HUES6 (cell line): ENCODE measurements around the gene HDHD5.
"Not testable (repeated sequence)": the region's sequence is repeated elsewhere in the genome, so short reads cannot be mapped to it uniquely, and the experiment has no call there.

Source experiments
- H3K27ac ChIP-seq: 2 replicates; pipeline ENCODE4 v1.7.0; 2013; ENCODE audit warnings: low read depth, mild to moderate bottlenecking, low read length, inconsistent platforms
- H3K27me3 ChIP-seq: 2 replicates; pipeline ENCODE4 v1.6.1; 2013; ENCODE audit warnings: low read length; ENCODE audit not compliant: control insufficient read depth, insufficient read depth
- H3K36me3 ChIP-seq: 2 replicates; pipeline ENCODE4 v1.6.1; 2013; ENCODE audit warnings: low read length; ENCODE audit not compliant: control insufficient read depth, insufficient read depth
- H3K4me1 ChIP-seq: 2 replicates; pipeline ENCODE4 v1.6.1; 2013; ENCODE audit warnings: low read length; ENCODE audit not compliant: control insufficient read depth, insufficient read depth
- H3K4me3 ChIP-seq: 2 replicates; pipeline ENCODE4 v1.5.1; 2013; ENCODE audit warnings: low read depth, low read length
- H3K9ac ChIP-seq: one replicate; pipeline ENCODE4 v1.6.1; 2013; ENCODE audit warnings: mild to moderate bottlenecking, low read length
- H3K9me3 ChIP-seq: 2 replicates; pipeline ENCODE4 v1.6.1; 2013; ENCODE audit warnings: low read depth, low read length; ENCODE audit not compliant: control insufficient read depth, insufficient read depth

Gene HDHD5

DNA sequence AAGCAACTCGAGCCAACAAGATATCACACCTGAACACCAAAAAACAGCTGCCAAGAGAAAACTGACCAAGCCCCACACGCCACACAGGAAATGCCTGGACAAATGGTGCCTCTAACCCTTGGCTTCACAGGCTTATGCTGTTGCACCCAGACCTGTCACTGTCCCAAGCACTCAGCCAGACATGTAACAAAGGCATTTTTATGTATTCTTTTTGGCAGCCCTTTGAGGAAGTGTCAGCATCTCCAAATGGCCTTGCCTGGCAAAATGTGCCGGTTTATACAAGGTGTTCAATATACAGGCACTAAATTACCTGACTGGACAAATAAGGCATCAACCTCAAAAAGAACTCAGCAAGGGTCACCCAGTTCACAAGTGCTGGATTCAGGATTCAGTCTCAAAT is 6.1 kb downstream of the HDHD5 start:
- Histone ChIP-seq H3K4me1 (no peaks in the 10 kb centered on the region), H3K9me3 (no peaks in the 10 kb centered on the region), H3K9ac (no peak overlapping the region), H3K36me3 (peaks cover 14% of the 10 kb centered on the region; the same call in 1 of the 2 replicates), H3K4me3 (no peak overlapping the region), H3K27me3 (no peaks in the 10 kb centered on the region), H3K27ac (no peak overlapping the region)

DNA sequence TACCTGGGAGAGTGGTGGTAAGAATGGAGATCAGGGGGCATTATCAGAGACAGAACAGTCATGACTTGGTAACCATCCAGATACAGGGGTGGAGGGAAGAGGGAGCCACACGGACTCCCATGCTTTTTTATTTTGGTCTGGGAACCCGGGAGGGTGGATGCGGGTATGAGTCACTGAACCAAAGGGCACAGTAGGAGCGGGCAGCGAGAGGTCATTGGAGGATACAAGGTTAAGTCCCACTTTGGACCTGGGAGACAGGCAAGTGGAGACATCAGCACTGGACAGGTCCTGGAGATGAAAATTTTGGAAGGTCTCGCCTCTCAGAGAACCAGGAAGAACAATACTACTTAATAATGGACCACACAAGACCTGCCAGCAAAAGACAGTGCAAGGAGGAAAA is 6.7 kb downstream of the HDHD5 start:
- Histone ChIP-seq H3K9me3 (no peaks in the 10 kb centered on the region), H3K9ac (no peak overlapping the region), H3K27me3 (no peaks in the 10 kb centered on the region), H3K27ac (no peak overlapping the region), H3K4me1 (no peaks in the 10 kb centered on the region), H3K36me3 (peaks cover 20% of the 10 kb centered on the region), H3K4me3 (no peak overlapping the region)

DNA sequence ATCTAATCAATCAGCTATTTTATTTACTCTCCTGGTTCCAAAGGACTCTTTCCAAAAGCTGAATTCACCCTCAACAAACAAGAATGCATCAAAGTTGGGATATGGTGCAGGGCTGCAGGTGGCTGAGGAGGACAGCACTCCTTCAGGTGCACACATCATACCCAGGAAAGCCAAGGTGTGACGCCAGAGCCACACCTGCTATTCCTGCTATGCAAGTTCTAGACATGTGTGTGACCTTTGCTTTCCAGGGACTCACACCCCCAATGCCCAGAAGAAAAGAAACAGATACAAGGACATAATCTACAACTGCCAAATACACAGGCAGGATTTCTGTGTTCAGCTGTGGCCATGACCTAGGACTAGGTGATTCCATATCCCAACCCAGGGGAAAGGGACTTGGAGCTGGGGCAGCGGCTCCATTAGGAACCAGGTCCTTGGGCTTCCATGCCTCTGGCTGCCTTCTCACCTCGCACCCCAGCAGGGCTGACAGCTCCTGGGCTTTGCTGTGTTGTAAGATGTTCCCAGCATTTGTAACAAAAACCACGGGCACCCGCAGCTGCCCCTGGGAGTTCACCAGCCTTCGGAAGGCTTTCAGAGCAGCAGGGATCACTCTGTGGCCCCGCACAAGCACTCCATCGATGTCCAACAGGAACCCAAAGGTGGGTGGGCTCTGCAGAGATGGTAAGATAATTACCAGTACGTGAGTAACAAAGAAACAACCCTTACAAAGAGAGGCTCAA is 9.8 kb downstream of the HDHD5 start:
- Histone ChIP-seq H3K9me3 (no peaks in the 10 kb centered on the region), H3K9ac (no peak overlapping the region), H3K36me3 (peaks cover 36% of the 10 kb centered on the region), H3K27me3 (no peaks in the 10 kb centered on the region), H3K4me3 (no peak overlapping the region), H3K4me1 (no peaks in the 10 kb centered on the region), H3K27ac (no peak overlapping the region)

DNA sequence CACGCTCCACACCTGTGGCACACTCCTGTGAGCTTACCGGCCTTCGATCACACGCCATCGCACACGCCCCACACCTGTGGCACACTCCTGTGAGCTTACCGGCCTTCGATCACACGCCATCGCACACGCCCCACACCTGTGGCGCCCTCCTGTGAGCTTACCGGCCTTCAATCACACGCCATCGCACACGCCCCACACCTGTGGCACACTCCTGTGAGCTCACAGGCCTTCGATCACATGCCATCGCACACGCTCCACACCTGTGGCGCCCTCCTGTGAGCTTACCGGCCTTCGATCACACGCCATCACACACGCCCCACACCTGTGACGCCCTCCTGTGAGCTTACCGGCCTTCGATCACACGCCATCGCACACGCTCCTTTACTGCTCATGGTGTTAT is 11.6 kb downstream of the HDHD5 start:
- not testable (repeated sequence) for H3K27me3 ChIP-seq, H3K9me3 ChIP-seq, H3K9ac ChIP-seq, H3K4me3 ChIP-seq, H3K4me1 ChIP-seq, H3K27ac ChIP-seq
- peaks cover 53% of the 10 kb centered on the region for H3K36me3 ChIP-seq

GRCh38 chr22:17145021-17145680 is 13.9 kb downstream of the HDHD5 start:
- no peak overlapping the region for H3K4me3 ChIP-seq
- H3K9me3 ChIP-seq = no peaks in the 10 kb centered on the region
- no peaks in the 10 kb centered on the region for H3K4me1 ChIP-seq
- no peak overlapping the region for H3K9ac ChIP-seq
- no peaks in the 10 kb centered on the region for H3K27me3 ChIP-seq
- peaks cover 76% of the 10 kb centered on the region for H3K36me3 ChIP-seq
- H3K27ac ChIP-seq = no peak overlapping the region

- H3K4me1 ChIP-seq = no peaks in the 10 kb centered on the region
- no peak overlapping the region for H3K9ac ChIP-seq
- H3K4me3 ChIP-seq = no peak overlapping the region
- no peaks in the 10 kb centered on the region for H3K9me3 ChIP-seq
- peaks cover 76% of the 10 kb centered on the region for H3K36me3 ChIP-seq
- H3K27me3 ChIP-seq = no peaks in the 10 kb centered on the region
- H3K27ac ChIP-seq = no peak overlapping the region
Observed at GRCh38 chr22:17143826-17144225, 15.3 kb downstream of the HDHD5 start.

GRCh38 chr22:17143101-17143500 is 16.0 kb downstream of the HDHD5 start:
- Histone ChIP-seq H3K36me3 (peaks cover 76% of the 10 kb centered on the region), H3K4me1 (no peaks in the 10 kb centered on the region), H3K9ac (no peak overlapping the region), H3K27ac (no peak overlapping the region), H3K27me3 (no peaks in the 10 kb centered on the region), H3K4me3 (no peak overlapping the region), H3K9me3 (no peaks in the 10 kb centered on the region)

DNA sequence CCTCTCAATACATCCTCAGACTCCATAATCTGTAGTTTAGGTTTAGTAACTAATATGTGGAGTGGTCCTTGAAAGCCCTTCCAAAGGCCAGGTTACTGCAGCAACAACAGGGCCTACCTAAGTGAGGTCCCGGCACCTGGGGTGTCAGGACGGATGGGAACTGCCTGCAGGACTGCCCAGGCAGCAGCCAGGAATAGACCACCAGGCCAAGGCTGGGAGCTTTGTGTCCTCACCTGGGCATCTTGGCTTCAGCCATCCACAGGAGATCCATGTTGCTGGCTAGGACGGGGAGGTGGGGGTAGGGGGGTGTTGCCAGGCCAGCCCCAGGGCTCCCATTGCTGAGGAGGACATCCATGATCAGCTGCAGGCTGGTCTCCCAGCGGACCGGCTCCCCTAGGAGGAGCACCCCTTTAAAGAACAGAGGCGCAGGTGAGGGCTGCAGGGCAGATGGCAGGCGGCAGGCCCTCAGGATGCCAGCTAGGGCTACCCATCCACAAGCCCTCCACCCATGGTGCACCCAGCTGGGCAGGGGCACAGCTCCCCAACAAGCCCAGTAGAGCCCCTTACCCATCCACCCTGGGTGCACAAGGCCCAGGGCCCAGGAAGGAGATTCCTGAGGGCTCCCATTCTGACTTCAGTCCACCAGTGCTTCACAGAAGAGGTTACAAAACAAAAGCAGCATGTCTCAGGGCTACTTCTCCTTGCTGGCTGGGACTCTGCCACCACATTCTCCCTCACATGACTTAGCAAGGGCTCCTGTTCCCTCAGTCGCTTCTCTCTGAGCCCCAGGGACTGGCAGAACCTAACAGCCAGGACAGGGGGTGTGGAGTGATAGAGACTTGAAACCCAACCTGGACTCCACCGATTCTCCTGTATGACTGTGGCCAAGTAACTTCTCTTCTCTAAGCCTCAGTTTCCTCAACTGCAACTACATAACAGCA is 18.0 kb downstream of the HDHD5 start:
- Histone ChIP-seq H3K27ac (no peak overlapping the region), H3K4me1 (no peaks in the 10 kb centered on the region), H3K27me3 (no peaks in the 10 kb centered on the region), H3K9ac (no peak overlapping the region), H3K36me3 (peaks cover 75% of the 10 kb centered on the region), H3K9me3 (no peaks in the 10 kb centered on the region), H3K4me3 (no peak overlapping the region)

GRCh38 chr22:17140022-17140421 is 19.1 kb downstream of the HDHD5 start:
- H3K4me1 ChIP-seq = peaks cover 4% of the 10 kb centered on the region; the same call in 1 of the 2 replicates
- no peak overlapping the region for H3K27ac ChIP-seq
- no peaks in the 10 kb centered on the region for H3K27me3 ChIP-seq
- no peak overlapping the region for H3K4me3 ChIP-seq
- H3K36me3 ChIP-seq = peaks cover 68% of the 10 kb centered on the region
- H3K9me3 ChIP-seq = no peaks in the 10 kb centered on the region
- H3K9ac ChIP-seq = no peak overlapping the region

DNA sequence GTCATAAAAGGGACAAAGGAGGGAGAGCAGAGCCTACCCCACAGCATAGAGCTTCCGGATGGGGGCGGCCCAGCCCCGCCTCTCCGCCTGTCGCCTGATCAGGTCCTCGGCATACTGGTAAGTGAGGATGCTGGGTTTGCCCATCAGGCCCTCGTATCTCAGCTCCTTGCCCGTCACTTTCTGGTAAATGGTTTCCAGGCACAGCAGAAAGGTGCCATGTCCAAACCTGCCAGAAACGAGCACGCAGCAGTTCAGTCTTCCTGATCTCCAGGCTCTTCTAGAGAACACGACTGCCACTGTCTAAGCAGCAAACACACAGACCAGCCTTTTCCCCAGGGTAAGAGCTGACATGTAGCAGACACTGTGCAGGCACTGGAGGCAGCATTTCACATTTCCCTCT is 20.6 kb downstream of the HDHD5 start:
- no peak overlapping the region for H3K9ac ChIP-seq
- H3K36me3 ChIP-seq = peaks cover 58% of the 10 kb centered on the region
- no peaks in the 10 kb centered on the region for H3K27me3 ChIP-seq
- H3K9me3 ChIP-seq = no peaks in the 10 kb centered on the region
- H3K27ac ChIP-seq = no peak overlapping the region
- H3K4me1 ChIP-seq = peaks cover 4% of the 10 kb centered on the region; the same call in 1 of the 2 replicates
- no peak overlapping the region for H3K4me3 ChIP-seq
